RWPE1 (cell line): Measurements from ENCODE around the gene PTPN4.

Source experiments
- CTCF ChIA-PET: fragments of 350-600 bp; sonication (Branson Sonifier 250); formaldehyde crosslinking; extraction: SDS; loops from one replicate; lab custom pipeline; 2021; lab: Yijun Ruan, JAX
- POLR2A ChIA-PET: fragments of 400-600 bp; formaldehyde crosslinking; extraction: SDS; loops from one replicate; lab custom pipeline; 2020; ENCODE audit warnings: antibody characterized with exemption; ENCODE audit not compliant: low non-redundant PET; lab: Yijun Ruan, JAX
- DNase-seq: peaks from one replicate; pipeline ENCODE4 v3.0.0; 2012; ENCODE audit warnings: low spot score
- H3K27ac ChIP-seq: fragments of 450-650 bp; 2 replicates; pipeline ENCODE4 v1.5.1; 2017
- CTCF ChIP-seq: fragments of 450-650 bp; conservative IDR thresholded peaks from 2 replicates; pipeline ENCODE4 v1.5.1; 2017; ENCODE audit warnings: low read depth, mild to moderate bottlenecking

PTPN4 gene

DNA sequence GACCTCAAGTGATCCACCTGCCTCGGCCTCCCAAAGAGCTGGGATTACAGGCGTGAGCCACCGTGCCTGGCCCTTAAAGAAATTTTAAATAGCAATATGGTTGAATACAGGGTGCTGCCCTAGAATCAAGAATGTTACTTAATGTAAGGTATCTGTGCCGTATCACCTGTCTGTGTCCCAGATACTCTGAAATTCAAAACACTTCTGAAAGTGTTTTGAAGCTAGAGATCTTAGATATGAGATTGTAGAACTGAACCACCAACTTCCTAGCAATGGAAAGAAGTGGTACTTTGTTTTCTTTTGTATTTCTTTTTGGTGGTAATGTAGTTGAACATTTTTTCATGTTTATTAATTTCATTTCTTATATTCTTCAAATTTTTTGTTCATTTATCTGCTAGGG is 13.0 kb downstream of the PTPN4 start:
- no peak for DNase-seq
- CTCF ChIA-PET = no interaction called here
- no peak overlapping the region for H3K27ac ChIP-seq
- POLR2A ChIA-PET = no interaction called here
- no peak for TF ChIP-seq CTCF

GRCh38 chr2:119774026-119774425 is 14.3 kb downstream of the PTPN4 start:
- TF ChIP-seq CTCF = no peak
- ChIA-PET CTCF (interaction anchor here (1.1 to 1.4 kb wide), 2 partner anchors 11 to 21 kb away, joined by 3 to 4 read pairs; no protein-coding TSS in a partner anchor), POLR2A (no interaction called here)
- H3K27ac ChIP-seq = no peak overlapping the region
- DNase-seq = no peak

DNA sequence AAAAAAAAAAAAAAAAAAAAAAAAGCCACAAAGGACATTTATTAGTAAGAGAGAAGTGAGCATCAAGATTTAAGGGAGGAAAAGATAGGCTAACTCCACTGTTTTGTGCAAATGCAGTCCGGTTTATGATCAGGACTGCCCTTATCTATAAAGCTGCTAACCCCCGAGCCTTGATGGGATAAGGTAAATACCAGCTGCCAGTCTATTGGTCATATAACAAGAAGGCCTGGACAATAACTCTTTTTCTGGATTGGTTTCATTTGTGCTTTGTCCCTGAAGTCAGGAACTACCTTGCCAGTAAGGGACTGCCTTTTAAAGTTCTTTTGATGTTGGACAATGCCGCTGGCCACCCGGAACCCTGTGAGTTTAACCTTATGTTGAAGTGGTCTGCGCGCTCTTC is 15.4 kb downstream of the PTPN4 start:
- no peak for DNase-seq
- no peak for TF ChIP-seq CTCF
- no peak overlapping the region for H3K27ac ChIP-seq
- ChIA-PET CTCF (interaction anchor here (1.4 kb wide), 1 partner anchor 22 kb away, joined by 4 read pairs; no protein-coding TSS in a partner anchor), POLR2A (no interaction called here)

DNA sequence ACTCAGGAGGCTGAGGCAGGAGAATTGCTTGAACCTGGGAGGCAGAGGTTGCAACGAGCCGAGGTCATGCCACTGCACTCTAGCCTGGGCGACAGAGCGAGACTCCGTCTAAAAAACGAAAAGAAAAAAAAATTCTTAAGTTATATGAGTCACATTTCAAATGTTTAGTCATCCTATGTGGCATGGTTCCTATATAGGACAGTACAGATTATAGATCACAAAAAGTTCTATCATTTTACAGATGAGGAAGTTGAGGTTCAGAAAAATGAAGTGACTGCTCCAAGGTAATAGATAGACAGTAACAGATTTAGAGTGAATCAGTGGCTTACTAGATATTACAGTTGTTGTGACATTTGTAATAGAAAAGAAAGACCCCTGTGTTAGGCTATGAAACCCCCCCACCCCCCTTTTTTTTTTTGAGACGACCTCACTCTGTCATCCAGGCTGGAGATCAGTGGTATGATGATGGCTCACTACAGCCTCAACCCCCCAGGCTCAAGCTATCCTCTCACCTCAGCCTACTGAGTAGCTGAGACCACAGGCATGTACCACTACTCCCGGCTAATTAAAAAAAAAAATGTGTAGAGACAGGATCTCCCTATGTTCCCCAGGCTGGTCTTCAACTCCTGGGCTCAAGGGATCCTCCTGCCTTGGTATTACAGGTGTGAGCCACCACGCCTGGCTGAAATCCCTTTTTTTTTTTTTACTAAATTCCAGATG is 22.7 kb downstream of the PTPN4 start:
- CTCF ChIA-PET = interaction anchor here (0.6 kb wide), 1 partner anchor 29 kb away, joined by 5 read pairs; no protein-coding TSS in a partner anchor
- POLR2A ChIA-PET = no interaction called here
- no peak for DNase-seq
- TF ChIP-seq CTCF = no peak
- no peak overlapping the region for H3K27ac ChIP-seq

DNA sequence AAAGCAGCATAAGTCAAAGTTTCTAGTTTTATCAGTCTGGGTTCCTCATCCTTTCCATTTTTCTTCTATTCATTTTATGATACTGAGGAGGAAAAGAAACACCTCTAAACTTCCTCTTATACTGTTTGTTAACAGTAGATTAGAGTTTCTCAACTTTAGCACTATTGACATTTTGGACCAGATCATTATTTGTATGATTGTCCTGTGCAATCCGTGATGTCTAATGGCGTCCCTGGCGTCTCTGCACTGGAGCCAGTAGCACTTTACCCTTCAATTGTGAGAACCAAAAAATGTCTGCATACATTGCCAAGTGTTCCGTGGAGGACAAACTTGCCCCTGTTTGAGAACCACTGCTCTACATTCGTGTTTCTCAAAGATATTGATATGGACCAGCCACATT is 25.2 kb downstream of the PTPN4 start:
- CTCF ChIA-PET = no interaction called here

GRCh38 chr2:119786295-119786694 is 26.6 kb downstream of the PTPN4 start:
- DNase-seq = no peak
- ChIA-PET POLR2A (no interaction called here), CTCF (no interaction called here)
- no peak overlapping the region for H3K27ac ChIP-seq
- TF ChIP-seq CTCF = no peak

More for the DNA sequence above, 25.2 kb downstream of the PTPN4 start:
- no peak for TF ChIP-seq CTCF
- H3K27ac ChIP-seq = no peak overlapping the region
- POLR2A ChIA-PET = no interaction called here
- no peak for DNase-seq
